GM19328 (cell line): ENCODE results near the gene PRXL2C.
"Not testable (repeated sequence)": the region's sequence is repeated elsewhere in the genome, so short reads cannot be mapped to it uniquely, and the experiment has no call there.

ENCODE experiments used
- ATAC-seq: cut with Tn5 transposase; IDR thresholded peaks from one replicate; pipeline ENCODE4 v1.9.1; 2021; ENCODE audit warnings: mild to moderate bottlenecking, moderate library complexity; ENCODE audit not compliant: unreplicated experiment

The PRXL2C gene

DNA sequence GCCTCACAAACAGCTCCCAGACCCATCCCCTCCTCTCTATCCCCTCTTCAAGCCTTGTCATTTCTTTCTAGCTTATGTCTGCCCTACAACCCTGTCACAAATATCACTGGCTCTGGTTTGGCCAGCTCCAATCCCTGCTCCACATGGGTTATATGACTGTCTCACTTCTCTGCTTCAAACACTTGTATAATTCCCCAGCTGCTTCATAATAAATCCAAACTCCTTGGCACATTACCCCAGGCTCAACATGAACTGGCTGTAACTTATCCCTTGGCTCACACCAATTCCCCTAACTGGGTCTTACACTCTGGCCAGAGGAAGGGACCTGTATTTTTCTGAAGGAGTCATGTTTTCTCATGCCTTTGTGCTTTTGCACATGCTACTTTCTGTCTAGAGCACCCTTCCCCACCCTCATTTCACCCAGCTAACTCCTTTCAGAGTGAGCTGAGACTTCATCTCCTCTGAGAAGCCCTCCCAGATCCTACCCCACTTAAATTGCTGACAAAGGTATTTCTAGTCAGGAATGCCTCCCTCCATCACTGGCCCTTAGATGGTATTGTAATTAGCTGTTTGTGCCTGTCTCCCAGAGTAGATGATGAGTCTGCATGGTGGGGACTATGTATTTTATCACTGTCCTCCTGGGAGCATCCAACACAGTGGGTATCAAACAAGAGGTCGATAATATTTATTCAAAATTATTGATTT is 5.3 kb downstream of the PRXL2C start:
- ATAC-seq = no peak

DNA sequence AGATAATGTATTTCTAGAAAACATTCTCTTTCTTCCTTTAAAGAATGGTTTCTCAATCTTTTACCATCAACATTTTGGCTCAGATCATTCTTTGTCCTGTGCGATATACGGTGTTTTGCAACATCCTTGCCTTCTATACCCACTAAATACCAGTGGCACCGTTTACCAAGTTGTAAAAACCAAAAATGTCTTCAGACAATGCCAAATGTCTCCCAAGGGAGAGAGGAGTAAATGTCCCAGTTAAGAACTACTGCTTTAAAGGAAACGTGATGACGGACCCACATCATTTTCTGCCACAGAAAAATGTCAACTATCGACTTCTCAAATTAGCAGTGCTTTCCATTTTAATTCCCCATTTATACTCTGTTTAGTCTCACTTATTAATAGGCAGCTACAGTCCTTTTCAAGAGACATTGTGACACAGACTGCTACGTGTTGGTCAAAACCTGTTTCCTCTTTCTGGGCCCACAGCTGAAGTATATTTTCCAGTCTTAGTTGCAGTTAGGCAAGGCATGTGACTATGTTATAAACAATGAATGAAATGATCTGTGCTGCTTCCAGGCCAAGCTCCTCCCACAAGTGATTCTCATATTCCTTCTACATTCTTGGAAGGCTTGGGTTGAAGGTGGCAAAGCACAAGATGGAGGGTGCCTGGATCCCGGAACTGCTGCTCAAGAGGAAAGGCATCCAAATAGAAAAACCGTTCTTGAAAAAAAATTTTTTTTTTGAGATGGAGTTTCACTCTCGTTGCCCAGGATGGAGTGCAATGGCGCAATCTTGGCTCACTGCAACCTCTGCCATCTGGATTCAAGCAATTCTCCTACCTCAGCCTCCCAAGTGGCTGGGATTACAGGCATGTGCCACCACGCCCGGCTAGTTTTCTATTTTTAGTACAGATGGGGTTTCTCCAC is 8.8 kb downstream of the PRXL2C start:
- no peak for ATAC-seq

DNA sequence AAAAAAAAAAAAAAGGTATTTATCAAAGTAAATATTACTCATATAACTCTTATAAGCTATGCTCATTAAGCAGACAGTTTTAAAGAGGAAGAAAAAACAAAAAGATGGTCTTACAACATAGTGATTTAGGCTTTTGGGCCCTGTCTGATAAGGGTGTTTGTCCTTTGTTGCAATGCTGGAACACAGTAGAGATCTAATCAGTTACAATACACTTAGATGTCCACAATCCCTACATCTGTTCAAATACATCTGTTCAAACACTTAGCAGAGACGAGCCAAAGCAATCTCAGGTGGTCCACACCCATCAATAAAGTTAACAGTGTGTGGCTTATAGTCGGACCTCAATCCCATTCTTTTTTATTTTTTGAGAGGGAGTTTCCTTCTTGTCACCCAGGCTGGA is 11.0 kb downstream of the PRXL2C start:
- no peak for ATAC-seq

DNA sequence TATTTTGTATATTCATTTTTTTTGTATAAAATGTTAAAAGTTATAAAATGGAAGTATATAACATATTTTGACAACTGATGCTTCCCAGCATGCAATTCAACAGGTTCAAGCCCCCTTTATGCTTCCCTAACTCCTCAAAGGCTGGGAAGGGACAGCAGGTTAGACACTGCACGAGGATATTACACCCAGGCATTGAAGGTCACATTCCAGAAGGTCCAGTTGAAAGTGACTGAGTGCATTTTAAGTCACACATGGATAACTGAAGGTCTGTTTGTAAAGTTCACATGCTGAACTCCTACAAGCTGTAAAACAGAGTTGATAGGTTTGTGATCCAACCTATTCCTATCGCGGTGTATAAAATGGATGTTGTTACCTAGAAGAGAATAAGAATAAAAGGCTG is 13.6 kb downstream of the PRXL2C start:
- ATAC-seq = no peak

DNA sequence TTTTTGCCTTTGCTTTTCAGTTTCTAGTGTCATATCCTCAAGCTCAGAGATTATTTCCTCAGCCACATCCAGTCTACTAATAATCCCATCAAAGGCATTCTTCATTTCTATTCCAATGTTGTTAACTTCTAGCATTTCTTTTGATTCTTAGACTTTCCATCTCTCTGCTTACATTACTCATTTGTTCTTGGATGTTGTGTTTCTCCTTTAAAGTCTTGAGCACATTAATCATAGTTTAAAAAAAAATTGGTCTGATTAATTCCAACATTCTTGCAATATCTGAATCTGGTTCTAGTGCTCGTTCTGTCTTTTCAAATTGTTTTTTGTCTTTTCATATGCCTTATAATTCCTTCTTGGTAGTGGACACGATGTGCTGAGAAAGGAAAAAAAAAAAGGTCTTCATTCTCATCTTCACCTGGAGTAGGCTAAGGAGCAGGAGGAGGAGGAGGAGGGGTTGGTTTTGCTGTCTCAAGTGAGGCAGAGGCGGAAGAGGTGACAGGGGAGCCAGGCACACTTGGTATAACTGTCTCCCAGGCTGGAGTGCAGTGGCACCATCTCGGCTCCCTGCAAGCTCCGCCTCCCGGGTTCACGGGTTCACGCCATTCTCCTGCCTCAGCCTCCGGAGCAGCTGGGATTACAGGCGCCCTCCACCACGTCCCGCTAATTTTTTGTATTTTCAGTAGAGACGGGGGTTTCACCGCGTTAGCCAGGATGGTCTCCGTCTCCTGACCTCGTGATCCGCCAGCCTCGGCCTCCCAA is 16.3 kb downstream of the PRXL2C start:
- no peak for ATAC-seq

DNA sequence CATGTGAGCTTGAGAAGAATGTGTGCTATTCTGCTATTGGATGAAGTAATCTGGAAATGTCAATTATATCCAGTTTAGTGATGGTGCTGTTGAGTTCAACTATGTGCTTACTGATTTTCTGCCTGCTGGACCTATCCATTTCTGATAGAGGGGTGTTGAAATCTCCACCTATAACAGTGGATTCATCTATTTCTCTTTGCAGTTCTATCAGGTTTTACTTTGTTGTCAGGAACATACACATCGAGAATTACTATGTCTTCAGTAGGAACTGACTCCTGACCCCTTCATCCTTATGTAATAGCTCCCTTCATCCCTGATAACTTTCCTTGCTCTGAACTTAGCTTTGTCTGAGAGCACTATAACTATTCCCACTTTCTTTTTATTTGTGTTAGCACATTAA is 18.7 kb downstream of the PRXL2C start:
- no peak for ATAC-seq

DNA sequence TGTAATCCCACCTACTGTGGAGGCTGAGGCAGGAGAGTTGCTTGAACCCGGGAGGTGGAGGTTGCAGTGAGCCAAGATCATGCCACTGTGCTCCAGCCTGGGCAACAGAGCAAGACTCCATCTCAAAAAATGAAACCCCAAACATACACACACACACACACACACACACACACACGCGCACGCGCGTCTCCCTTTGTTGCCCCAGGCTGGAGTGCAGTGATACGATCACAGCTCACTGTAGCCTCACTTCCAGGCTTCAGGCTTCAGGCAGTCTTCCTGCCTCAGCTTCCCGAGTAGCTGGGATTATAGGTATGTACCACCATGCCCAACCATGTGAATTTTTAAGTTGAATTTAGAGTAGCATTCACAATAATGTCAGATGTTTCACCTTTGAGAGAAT is 21.5 kb downstream of the PRXL2C start:
- not testable (repeated sequence) for ATAC-seq

DNA sequence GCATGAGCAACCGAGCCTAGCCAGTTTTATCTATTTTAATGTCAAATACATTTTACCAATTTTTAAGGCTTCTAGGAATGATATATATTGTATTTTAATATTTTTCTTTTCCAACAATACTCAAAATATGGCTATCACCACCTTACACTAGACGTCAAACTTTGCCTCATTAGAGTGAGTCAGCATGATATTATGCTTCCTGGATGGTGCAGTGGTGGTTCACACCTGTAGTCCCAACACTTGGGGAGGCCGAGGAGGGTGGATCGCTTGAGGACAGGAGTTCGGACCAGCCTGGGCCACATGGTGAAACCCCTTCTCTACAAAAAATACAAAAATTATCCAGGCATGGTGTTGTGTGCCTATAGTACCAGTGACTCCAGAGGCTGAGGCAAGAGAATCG is 28.2 kb downstream of the PRXL2C start:
- no peak for ATAC-seq

DNA sequence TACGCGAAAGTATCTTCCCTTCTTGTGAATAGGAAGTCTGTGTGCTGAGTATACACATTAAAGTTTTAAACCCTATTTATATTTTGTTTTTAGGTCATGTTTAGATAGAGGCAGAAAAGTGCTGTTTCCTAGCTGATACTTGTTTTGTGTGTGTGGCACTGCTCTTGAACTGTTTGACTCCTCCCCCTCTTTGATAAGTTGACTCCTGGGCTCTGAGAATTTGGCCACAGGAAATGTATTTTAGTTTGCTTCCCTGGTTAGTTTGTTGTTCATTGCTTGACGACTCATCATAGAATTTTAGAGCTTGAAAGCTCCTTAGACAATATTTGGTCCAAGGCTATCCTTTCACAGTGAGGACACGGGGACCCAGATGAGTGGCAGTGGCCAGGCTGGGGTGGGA is 33.5 kb downstream of the PRXL2C start:
- ATAC-seq = no peak

DNA sequence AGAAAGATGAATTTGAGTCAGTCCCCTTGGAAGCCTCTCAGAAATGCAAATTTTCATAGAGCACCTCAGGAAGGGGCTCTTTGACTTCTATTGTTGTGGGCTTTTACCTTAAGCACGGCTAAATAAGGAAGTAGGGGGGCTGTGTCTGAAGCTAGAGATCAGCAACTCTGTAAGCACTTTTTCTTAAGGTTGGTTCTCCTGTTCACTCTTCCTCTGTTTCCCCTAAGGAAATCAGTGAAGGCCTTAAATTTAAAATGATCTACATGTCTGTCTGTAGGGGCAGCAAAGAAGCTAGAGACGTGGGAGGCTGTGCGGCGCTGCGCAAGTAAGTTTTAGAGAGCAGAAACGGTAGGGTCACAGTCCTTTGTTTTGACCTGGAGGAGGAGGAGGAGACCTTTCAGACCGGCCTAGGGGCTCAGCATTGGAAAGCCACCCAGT is 34.3 kb downstream of the PRXL2C start:
- ATAC-seq = no peak

DNA sequence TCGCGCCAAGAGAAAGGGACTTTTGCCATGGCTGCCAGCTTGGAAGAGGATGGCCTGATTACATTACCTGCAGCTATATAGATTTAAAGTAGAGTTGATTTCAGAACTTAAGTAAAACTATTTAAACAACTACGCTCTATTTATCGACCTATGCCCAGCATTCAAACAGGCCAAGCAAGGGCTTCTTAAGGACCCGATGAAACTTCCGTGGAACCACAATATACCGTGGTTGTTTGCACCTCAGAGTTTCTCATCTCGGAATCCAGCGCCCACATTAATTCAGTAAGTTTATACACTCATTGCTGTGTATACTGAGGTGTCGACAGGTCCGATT is 35.0 kb downstream of the PRXL2C start:
- ATAC-seq = no peak

DNA sequence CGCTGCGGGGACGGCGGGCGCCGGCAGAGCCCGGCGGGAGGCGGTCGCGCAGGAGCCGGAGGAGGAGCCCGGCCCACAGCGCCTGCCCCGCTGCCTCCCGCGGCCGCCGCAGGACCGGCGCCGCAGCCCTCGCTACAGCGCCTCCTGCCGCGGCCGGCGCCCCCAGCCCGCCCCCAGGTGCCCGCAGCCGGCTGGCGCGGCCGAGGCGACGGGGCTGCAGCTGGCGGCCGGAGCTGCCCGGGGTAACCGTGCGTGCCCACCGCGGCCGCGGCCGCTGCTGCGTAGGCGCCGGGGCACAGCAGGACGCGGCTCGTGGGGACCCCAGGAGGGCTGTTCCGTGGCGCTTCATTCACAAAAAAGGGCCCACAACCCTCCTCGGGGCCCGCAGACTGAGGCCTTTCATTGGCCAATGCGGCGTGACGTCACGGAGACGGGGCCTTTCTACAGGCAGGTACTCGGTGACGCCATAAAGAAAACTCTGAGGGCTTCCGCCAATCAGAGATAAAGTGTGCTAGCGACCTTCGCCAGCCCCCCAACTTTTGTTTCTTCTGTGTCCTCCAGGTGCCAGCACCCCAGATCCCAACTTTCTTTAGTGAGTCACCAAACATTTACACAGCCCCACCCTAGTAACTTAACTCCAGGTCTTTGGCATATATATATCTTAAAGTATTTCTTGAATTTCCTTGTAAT is 35.5 kb downstream of the PRXL2C start, which contains the start of gene CDC14B:
TSS of gene CDC14B (minus strand) at position 353 of the 690 bp plus-strand sequence. CDS start 465 bp downstream, outside the sequence.
- ATAC-seq = no peak

DNA sequence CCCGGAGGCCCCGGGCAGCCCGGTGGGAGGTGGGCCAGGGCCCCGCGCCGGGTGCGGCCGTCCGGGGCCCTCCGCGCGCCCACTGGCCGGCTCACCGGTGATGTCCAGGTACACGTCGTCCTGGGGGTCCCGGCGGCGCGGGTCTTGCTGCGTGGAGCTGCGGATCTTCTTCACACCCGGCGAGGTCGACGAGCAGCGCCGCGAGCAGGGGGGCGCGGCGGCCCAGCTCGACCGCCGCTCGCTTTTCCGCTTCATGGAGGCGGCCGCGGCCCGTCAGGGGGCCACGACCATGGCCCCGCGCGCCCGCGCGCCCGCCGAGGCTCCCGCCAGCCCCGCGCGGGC is 36.0 kb downstream of the PRXL2C start:
- ATAC-seq = no peak

DNA sequence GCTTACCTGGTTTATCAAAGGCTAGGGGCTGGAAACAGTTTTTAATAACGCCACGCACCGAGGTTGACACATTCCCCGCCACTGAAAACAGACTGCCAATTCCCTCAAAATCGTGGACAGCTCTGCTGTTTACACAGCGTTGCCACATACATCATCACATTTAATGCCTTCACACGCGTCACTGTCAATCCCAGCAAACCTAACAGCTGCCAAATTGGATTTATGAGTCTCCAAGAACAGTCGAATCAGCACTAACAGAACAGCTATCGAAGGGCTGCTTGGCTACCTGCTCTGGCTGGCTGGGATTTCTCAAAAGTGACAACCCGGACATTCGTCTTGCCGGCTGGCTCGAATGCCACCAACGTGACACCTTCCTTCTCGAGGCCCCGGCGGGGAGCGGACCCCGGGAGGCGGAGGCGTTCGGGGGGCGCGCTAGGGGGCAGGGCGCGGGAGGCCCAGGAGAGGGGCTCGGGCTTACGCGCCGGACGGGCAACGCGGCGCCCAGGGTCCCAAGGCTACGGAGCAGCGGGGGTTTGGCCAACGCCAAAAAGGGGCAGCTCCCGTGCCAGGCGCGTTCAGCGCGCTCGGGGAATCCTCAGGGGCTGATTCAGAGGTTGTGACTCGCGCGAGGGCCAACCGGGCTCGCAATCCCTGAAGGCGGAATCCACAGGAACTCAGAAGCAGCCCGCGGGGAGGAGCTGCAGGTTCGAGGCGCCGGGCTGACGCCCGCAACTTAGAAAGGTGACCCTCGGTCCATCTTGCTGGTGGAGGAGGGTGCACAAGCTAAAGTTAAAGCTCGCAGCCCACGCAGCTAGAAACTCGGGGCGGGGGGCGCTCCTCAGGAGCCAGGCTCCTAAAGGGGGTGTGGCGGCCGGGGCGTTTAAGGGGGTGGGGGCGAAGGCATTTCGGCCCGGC is 36.7 kb downstream of the PRXL2C start:
- no peak for ATAC-seq

DNA sequence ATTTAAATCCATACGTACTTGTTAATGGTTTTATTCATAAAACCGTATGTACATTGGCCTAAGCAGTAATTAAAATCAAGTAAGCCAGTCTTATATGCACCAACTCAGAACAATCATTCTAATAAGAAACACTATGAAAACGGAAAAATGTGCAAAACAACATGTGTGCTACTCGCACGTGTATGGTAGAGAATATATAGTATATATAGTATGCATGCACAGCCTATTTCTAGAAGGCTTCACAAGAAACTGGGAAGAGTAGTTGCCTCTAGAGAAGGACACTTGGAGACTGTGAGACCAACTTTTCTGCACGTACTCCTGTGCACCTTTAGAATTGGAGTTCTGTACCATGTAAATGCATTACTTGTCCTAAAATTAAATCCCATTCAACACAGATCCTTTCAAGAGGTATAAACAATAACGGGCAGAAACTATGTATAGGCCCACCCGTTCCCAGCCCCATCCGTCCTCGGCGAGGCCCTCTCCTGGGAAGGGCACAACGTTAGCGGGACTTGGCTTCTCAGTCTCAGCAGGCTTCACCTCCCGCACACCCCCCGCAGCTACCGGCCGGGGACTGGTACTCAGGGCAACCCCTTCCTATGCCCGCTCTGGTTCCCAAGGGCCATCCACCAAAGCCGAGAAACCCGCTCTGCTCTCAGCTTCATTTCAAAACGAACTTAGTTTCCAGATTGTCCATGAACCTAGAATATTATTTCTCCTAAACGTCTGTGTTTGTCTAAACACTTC is 37.5 kb downstream of the PRXL2C start:
- ATAC-seq = no peak

DNA sequence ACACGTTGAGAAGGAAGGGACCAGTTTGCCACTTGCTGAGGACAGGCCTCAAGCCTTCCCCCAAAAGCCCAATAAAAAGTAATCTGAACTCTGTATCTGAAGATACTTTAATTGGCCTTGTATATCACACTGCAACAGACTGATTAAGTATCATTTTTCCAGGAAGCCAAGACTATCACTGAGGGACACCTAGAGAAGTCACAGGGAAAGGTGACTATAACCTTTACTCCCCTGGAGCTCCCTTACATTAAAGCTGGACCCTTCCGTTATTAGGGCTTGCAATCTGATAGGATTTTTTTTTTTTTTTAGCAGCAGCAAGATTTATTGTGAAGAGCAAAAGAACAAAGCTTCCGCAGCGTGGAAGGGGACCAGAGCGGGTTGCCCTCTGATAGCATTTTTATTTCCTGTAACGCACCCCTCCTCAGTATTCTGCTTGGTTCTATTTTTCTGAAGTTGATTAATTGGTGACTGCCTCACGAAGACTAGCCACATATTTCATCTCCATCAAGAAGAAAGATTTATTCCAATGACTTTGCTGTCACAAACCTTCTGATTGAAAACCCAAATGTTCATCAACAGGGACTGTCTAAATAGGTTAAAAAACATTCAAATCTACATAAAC is 38.2 kb downstream of the PRXL2C start:
- ATAC-seq = no peak

DNA sequence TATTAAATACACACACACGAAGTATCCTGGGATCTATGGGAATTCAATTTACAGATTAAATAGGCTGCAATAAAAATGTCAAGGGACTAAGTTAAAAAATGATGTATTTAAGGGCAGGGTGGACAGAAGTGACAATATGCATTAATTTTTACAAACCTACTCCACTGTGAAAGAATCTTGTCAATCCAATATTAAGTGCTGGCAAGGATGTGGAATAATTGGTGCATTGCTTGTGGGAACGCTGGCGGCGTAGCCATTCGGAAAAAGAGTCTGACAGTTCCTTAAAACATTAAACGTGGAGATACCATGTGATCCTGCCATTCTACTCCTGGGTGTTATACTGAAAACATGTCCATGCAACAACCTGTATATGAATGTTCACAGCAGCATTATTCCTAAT is 39.7 kb downstream of the PRXL2C start:
- ATAC-seq = no peak

DNA sequence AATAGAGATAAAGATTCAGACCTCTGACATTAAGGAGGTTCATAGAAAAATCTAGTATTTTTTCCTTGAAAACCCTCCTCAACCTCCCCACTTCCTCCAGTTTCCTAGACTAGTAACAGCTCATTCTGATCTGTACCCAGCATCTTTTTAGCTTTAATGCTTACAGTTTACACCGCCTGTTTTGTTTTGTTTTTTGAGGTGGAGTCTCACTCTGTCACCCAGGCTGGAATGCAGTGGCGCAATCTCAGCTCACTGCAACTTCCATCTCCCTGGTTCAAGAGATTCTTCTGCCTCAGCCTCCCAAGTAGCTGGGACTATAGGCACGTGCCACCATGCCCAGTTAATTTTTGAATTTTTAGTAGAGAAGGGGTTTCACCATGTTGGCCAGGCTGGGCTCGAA is 40.5 kb downstream of the PRXL2C start:
- ATAC-seq = not testable (repeated sequence)
